BLaER1 (cell line): Measurements from ENCODE around the gene IQCF6.

ENCODE experiments used
- H3K27ac ChIP-seq: shearing (Covaris generic); formaldehyde crosslinking; 2 replicates; pipeline ENCODE4 v1.8.1; 2022
- H3K27me3 ChIP-seq: shearing (Covaris generic); formaldehyde crosslinking; 2 replicates; pipeline ENCODE4 v1.8.1; 2022
- H3K36me3 ChIP-seq: shearing (Covaris generic); formaldehyde crosslinking; 2 replicates; pipeline ENCODE4 v1.8.1; 2022
- H3K4me1 ChIP-seq: shearing (Covaris generic); formaldehyde crosslinking; 2 replicates; pipeline ENCODE4 v1.8.1; 2022
- H3K4me2 ChIP-seq: shearing (Covaris generic); formaldehyde crosslinking; 2 replicates; pipeline ENCODE4 v1.8.1; 2022
- H3K4me3 ChIP-seq: shearing (Covaris generic); formaldehyde crosslinking; 2 replicates; pipeline ENCODE4 v1.8.1; 2022
- H3K9ac ChIP-seq: shearing (Covaris generic); formaldehyde crosslinking; 2 replicates; pipeline ENCODE4 v1.8.1; 2022
- H3K9me3 ChIP-seq: shearing (Covaris generic); formaldehyde crosslinking; 2 replicates; pipeline ENCODE4 v1.8.1; 2022
- H4K20me1 ChIP-seq: shearing (Covaris generic); formaldehyde crosslinking; 2 replicates; pipeline ENCODE4 v1.8.1; 2022
- Cebpa-rat ChIP-seq: shearing (Covaris generic); IDR thresholded peaks from 2 replicates; pipeline ENCODE4 v1.8.1; 2022

IQCF6 gene

GRCh38 chr3:51779137-51779536, at the start of gene IQCF6:
TSS of gene IQCF6 (minus strand) at chr3:51779237. CDS start at chr3:51779224, 13 bp downstream.
- Histone ChIP-seq H3K4me1 (no peaks in the 10 kb centered on the region), H4K20me1 (no peaks in the 10 kb centered on the region), H3K27me3 (no peaks in the 10 kb centered on the region), H3K4me2 (no peak within 1 kb of the TSS), H3K4me3 (no peak within 1 kb of the TSS), H3K9ac (no peak within 1 kb of the TSS), H3K9me3 (no peaks in the 10 kb centered on the region), H3K36me3 (no peaks in the 10 kb centered on the region), H3K27ac (no peak within 1 kb of the TSS)
- TF ChIP-seq Cebpa-rat, result no peak

GRCh38 chr3:51828297-51828696, 49.3 kb upstream of the IQCF6 start:
- Histone ChIP-seq H3K9ac (no peak overlapping the region), H3K27ac (no peak overlapping the region), H3K27me3 (no peaks in the 10 kb centered on the region), H3K9me3 (peaks cover 28% of the 10 kb centered on the region), H3K4me1 (peaks cover 7% of the 10 kb centered on the region), H3K4me2 (no peak overlapping the region), H3K36me3 (no peaks in the 10 kb centered on the region), H3K4me3 (no peak overlapping the region), H4K20me1 (no peaks in the 10 kb centered on the region)
- no peak for TF ChIP-seq Cebpa-rat

- no peaks in the 10 kb centered on the region for H4K20me1 ChIP-seq
- H3K36me3 ChIP-seq, result no peaks in the 10 kb centered on the region
- H3K27me3 ChIP-seq, result no peaks in the 10 kb centered on the region
- H3K27ac ChIP-seq, result no peak overlapping the region
- no peak overlapping the region for H3K4me2 ChIP-seq
- peaks cover 10% of the 10 kb centered on the region; the same call in 1 of the 2 replicates for H3K9me3 ChIP-seq
- H3K4me1 ChIP-seq, result peaks cover 10% of the 10 kb centered on the region
- H3K4me3 ChIP-seq, result no peak overlapping the region
- no peak overlapping the region for H3K9ac ChIP-seq
- TF ChIP-seq Cebpa-rat, result no peak
These were observed 40.8 kb upstream of the IQCF6 start for GRCh38 chr3:51819709-51820406.

- TF ChIP-seq Cebpa-rat, result no peak
- Histone ChIP-seq H3K9me3 (peaks cover 10% of the 10 kb centered on the region; the same call in 1 of the 2 replicates), H3K4me2 (no peak overlapping the region), H4K20me1 (no peaks in the 10 kb centered on the region), H3K4me3 (no peak overlapping the region), H3K27me3 (no peaks in the 10 kb centered on the region), H3K36me3 (no peaks in the 10 kb centered on the region), H3K27ac (no peak overlapping the region), H3K9ac (no peak overlapping the region), H3K4me1 (peaks cover 10% of the 10 kb centered on the region)
These were observed 40.1 kb upstream of the IQCF6 start for GRCh38 chr3:51819151-51819550.

- no peaks in the 10 kb centered on the region for H3K36me3 ChIP-seq
- no peaks in the 10 kb centered on the region for H3K27me3 ChIP-seq
- no peaks in the 10 kb centered on the region for H3K4me1 ChIP-seq
- peaks cover 6% of the 10 kb centered on the region; the same call in 1 of the 2 replicates for H3K9me3 ChIP-seq
- H3K4me2 ChIP-seq, result no peak overlapping the region
- no peak overlapping the region for H3K9ac ChIP-seq
- H3K27ac ChIP-seq, result no peak overlapping the region
- no peak for TF ChIP-seq Cebpa-rat
- H4K20me1 ChIP-seq, result no peaks in the 10 kb centered on the region
- H3K4me3 ChIP-seq, result no peak overlapping the region
These were observed 38.3 kb upstream of the IQCF6 start for GRCh38 chr3:51817375-51817774.

GRCh38 chr3:51816723-51817122, 37.7 kb upstream of the IQCF6 start:
- Histone ChIP-seq H3K9me3 (peaks cover 4% of the 10 kb centered on the region; the same call in 1 of the 2 replicates), H4K20me1 (no peaks in the 10 kb centered on the region), H3K27me3 (no peaks in the 10 kb centered on the region), H3K9ac (no peak overlapping the region), H3K4me1 (no peaks in the 10 kb centered on the region), H3K4me2 (no peak overlapping the region), H3K27ac (no peak overlapping the region), H3K4me3 (no peak overlapping the region), H3K36me3 (no peaks in the 10 kb centered on the region)
- TF ChIP-seq Cebpa-rat, result no peak

- TF ChIP-seq Cebpa-rat, result no peak
- Histone ChIP-seq H3K9me3 (no peaks in the 10 kb centered on the region), H3K36me3 (no peaks in the 10 kb centered on the region), H3K4me3 (no peak overlapping the region), H3K4me1 (no peaks in the 10 kb centered on the region), H3K27me3 (no peaks in the 10 kb centered on the region), H4K20me1 (no peaks in the 10 kb centered on the region), H3K27ac (no peak overlapping the region), H3K9ac (no peak overlapping the region), H3K4me2 (no peak overlapping the region)
These were observed 36.6 kb upstream of the IQCF6 start for GRCh38 chr3:51815614-51816013.

- Histone ChIP-seq H3K27me3 (no peaks in the 10 kb centered on the region), H3K9ac (no peak overlapping the region), H4K20me1 (no peaks in the 10 kb centered on the region), H3K4me1 (no peaks in the 10 kb centered on the region), H3K9me3 (peaks cover 3% of the 10 kb centered on the region), H3K4me2 (no peak overlapping the region), H3K36me3 (no peaks in the 10 kb centered on the region), H3K4me3 (no peak overlapping the region), H3K27ac (no peak overlapping the region)
- no peak for TF ChIP-seq Cebpa-rat
These were observed 35.0 kb upstream of the IQCF6 start for GRCh38 chr3:51814034-51814433.

GRCh38 chr3:51813539-51813938, 34.5 kb upstream of the IQCF6 start:
- no peak overlapping the region for H3K27ac ChIP-seq

GRCh38 chr3:51808934-51809333, 29.9 kb upstream of the IQCF6 start:
- Histone ChIP-seq H3K4me3 (no peak overlapping the region), H4K20me1 (no peaks in the 10 kb centered on the region), H3K9ac (no peak overlapping the region), H3K36me3 (no peaks in the 10 kb centered on the region), H3K27ac (no peak overlapping the region), H3K4me1 (peaks cover 10% of the 10 kb centered on the region), H3K9me3 (peaks cover 6% of the 10 kb centered on the region), H3K27me3 (no peaks in the 10 kb centered on the region), H3K4me2 (no peak overlapping the region)
- TF ChIP-seq Cebpa-rat, result no peak

More at GRCh38 chr3:51813539-51813938, 34.5 kb upstream of the IQCF6 start:
- no peaks in the 10 kb centered on the region for H3K4me1 ChIP-seq
- peaks cover 6% of the 10 kb centered on the region for H3K9me3 ChIP-seq
- H4K20me1 ChIP-seq, result no peaks in the 10 kb centered on the region
- no peaks in the 10 kb centered on the region for H3K27me3 ChIP-seq
- H3K4me3 ChIP-seq, result no peak overlapping the region
- H3K4me2 ChIP-seq, result no peak overlapping the region
- TF ChIP-seq Cebpa-rat, result no peak
- H3K9ac ChIP-seq, result no peak overlapping the region
- H3K36me3 ChIP-seq, result no peaks in the 10 kb centered on the region
